Measurements from ENCODE around the gene LURAP1L.

LURAP1L gene

GRCh38 chr9:12809720-12810119, 34.9 kb downstream of the LURAP1L start:
- TF ChIP-seq KLF7 (tag by site-specific recombination; IDR thresholded peaks at IDR 0.05; ENCODE audit: borderline replicate concordance) = no peak
- TF ChIP-seq ZNF155 (tag by site-specific recombination; IDR thresholded peaks at IDR 0.05) = no peak
- no peak for TF ChIP-seq ZNF660 (tag by site-specific recombination; IDR thresholded peaks at IDR 0.05)
- TF ChIP-seq KLF10 (tag by site-specific recombination; IDR thresholded peaks at IDR 0.05) = no peak
- no peak for TF ChIP-seq ZNF704 (tag by site-specific recombination; IDR thresholded peaks at IDR 0.05)
- no peak for TF ChIP-seq RBAK (tag by site-specific recombination; IDR thresholded peaks at IDR 0.05)
- H3K4me1 ChIP-seq (ENCODE audit: control insufficient read depth, insufficient read depth, low read length) = peaks cover 9% of the 10 kb centered on the region
- POLR2A ChIA-PET = no interaction called here
- no peak overlapping the region for H3K4me3 ChIP-seq (ENCODE audit: low read depth, low read length)
- H3K36me3 ChIP-seq (ENCODE audit: control insufficient read depth in 2 of 2, insufficient read depth in 1 of 2, low read length in 2 of 2) = no peaks in the 10 kb centered on the region
- H3K27ac ChIP-seq (ENCODE audit: extremely low read depth, low read depth, low read length) = no peak overlapping the region
- H3K9me3 ChIP-seq (ENCODE audit: control insufficient read depth, insufficient read depth, low read depth, low read length) = no peaks in the 10 kb centered on the region
- CTCF ChIA-PET = interaction anchor here (0.9 to 1.4 kb wide), 3 partner anchors 75 to 170 kb away, joined by 3 to 5 read pairs (median 3); no protein-coding TSS in a partner anchor

- H3K27ac ChIP-seq (ENCODE audit: extremely low read depth, low read depth, low read length) = no peak overlapping the region
- no peak overlapping the region for H3K4me3 ChIP-seq (ENCODE audit: low read depth, low read length)
- CTCF ChIA-PET = interaction anchor here (0.8 kb wide), 2 partner anchors 36 to 89 kb away, joined by 3 read pairs; no protein-coding TSS in a partner anchor
- TF ChIP-seq ZNF140 (tag by site-specific recombination; IDR thresholded peaks at IDR 0.05) (no peak), ZNF202 (tag by site-specific recombination; IDR thresholded peaks at IDR 0.05; ENCODE audit: borderline replicate concordance) (no peak), SP7 (tag by site-specific recombination; IDR thresholded peaks at IDR 0.05) (no peak), MYNN (tag by site-specific recombination; IDR thresholded peaks at IDR 0.05; ENCODE audit: borderline replicate concordance) (no peak), CTCF (tag by site-specific recombination; IDR thresholded peaks at IDR 0.05) (no peak), ZNF530 (tag by site-specific recombination; IDR thresholded peaks at IDR 0.05; ENCODE audit: low read depth) (no peak), ZNF785 (tag by site-specific recombination; IDR thresholded peaks at IDR 0.05) (no peak), ZBTB7A (tag by site-specific recombination; IDR thresholded peaks at IDR 0.05; ENCODE audit: low read depth) (no peak), ZNF561 (tag by site-specific recombination; IDR thresholded peaks at IDR 0.05; ENCODE audit: borderline replicate concordance) (no peak), ZNF501 (tag by site-specific recombination; IDR thresholded peaks at IDR 0.05) (no peak), ZNF658 (tag by site-specific recombination; IDR thresholded peaks at IDR 0.05) (no peak), ZNF513 (tag by site-specific recombination; IDR thresholded peaks at IDR 0.05) (no peak), ZNF76 (tag by site-specific recombination; IDR thresholded peaks at IDR 0.05; ENCODE audit: borderline replicate concordance, low read depth) (no peak), ZBTB11 (tag by site-specific recombination; conservative IDR thresholded peaks at IDR 0.05; ENCODE audit: low read depth) (no peak), ZNF280C (tag by site-specific recombination; IDR thresholded peaks at IDR 0.05) (no peak)
- no peaks in the 10 kb centered on the region for H3K36me3 ChIP-seq (ENCODE audit: control insufficient read depth in 2 of 2, insufficient read depth in 1 of 2, low read length in 2 of 2)
- peaks cover 11% of the 10 kb centered on the region for H3K4me1 ChIP-seq (ENCODE audit: control insufficient read depth, insufficient read depth, low read length)
- H3K9me3 ChIP-seq (ENCODE audit: control insufficient read depth, insufficient read depth, low read depth, low read length) = no peaks in the 10 kb centered on the region
- POLR2A ChIA-PET = no interaction called here
Observed at GRCh38 chr9:12811935-12812334, 37.1 kb downstream of the LURAP1L start.
